ENCODE data around the gene PHYKPL.
"Not testable (repeated sequence)": the region's sequence is repeated elsewhere in the genome, so short reads cannot be mapped to it uniquely, and the experiment has no call there.

PHYKPL gene

GRCh38 chr5:178239626-178240301 is 7.2 kb upstream of the PHYKPL start:
- not testable (repeated sequence) for DNase-seq (ENCODE audit: low read depth)

GRCh38 chr5:178238711-178239592 is 6.3 kb upstream of the PHYKPL start:
- no peak for DNase-seq (ENCODE audit: low read depth)

- no peak for DNase-seq (ENCODE audit: low read depth)
These were observed 5.7 kb upstream of the PHYKPL start for GRCh38 chr5:178238313-178238635.

GRCh38 chr5:178237431-178238312 is 5.1 kb upstream of the PHYKPL start:
- DNase-seq (ENCODE audit: low read depth), result no peak

GRCh38 chr5:178236679-178237078 is 4.1 kb upstream of the PHYKPL start:
- no peak for DNase-seq (ENCODE audit: low read depth)

GRCh38 chr5:178236126-178236525 is 3.5 kb upstream of the PHYKPL start:
- no peak for DNase-seq (ENCODE audit: low read depth)

GRCh38 chr5:178235588-178235974 is 3.0 kb upstream of the PHYKPL start:
- DNase-seq (ENCODE audit: low read depth), result no peak

- no peak for DNase-seq (ENCODE audit: low read depth)
These were observed 2.4 kb upstream of the PHYKPL start for GRCh38 chr5:178234750-178235587.

GRCh38 chr5:178234121-178234749 is 1.6 kb upstream of the PHYKPL start:
- DNase-seq (ENCODE audit: low read depth), result no peak

GRCh38 chr5:178232920-178233429 is 373 bp upstream of the PHYKPL start:
- DNase-seq (ENCODE audit: low read depth), result no peak

- DNase-seq (ENCODE audit: low read depth), result no peak
These were observed 971 bp downstream of the PHYKPL start for GRCh38 chr5:178231539-178232123.

- no peak for DNase-seq (ENCODE audit: low read depth)
These were observed 1.6 kb downstream of the PHYKPL start for GRCh38 chr5:178230879-178231538.

- no peak for DNase-seq (ENCODE audit: low read depth)
These were observed 2.7 kb downstream of the PHYKPL start for GRCh38 chr5:178229861-178230260.

- not testable (repeated sequence) for DNase-seq (ENCODE audit: low read depth)
These were observed 3.5 kb downstream of the PHYKPL start for GRCh38 chr5:178229111-178229510.

- DNase-seq (ENCODE audit: low read depth), result no peak
These were observed 4.0 kb downstream of the PHYKPL start for GRCh38 chr5:178228609-178229008.

GRCh38 chr5:178227929-178228328 is 4.7 kb downstream of the PHYKPL start:
- no peak for DNase-seq (ENCODE audit: low read depth)

GRCh38 chr5:178227138-178227659 is 5.4 kb downstream of the PHYKPL start:
- DNase-seq (ENCODE audit: low read depth), result no peak

GRCh38 chr5:178225174-178225573 is 7.4 kb downstream of the PHYKPL start:
- DNase-seq (ENCODE audit: low read depth), result no peak

GRCh38 chr5:178224403-178224802 is 8.2 kb downstream of the PHYKPL start:
- no peak for DNase-seq (ENCODE audit: low read depth)
